ENCODE results near the gene CDH7.

GRCh38 chr18:65762556-65762955 is 11.7 kb downstream of the CDH7 start:
- TF ChIP-seq CTCF (IDR thresholded peaks at IDR 0.05) (no peak), ZFX (IDR thresholded peaks at IDR 0.05; ENCODE audit: borderline replicate concordance) (no peak)
